Medulla oblongata (tissue), 1 donor: Measurements from ENCODE around the gene DLX6.
"Not testable (repeated sequence)": the region's sequence is repeated elsewhere in the genome, so short reads cannot be mapped to it uniquely, and the experiment has no call there.

ENCODE experiments used
- DNase-seq: peaks from one replicate; pipeline ENCODE4 v3.0.0-alpha.2; 2015; ENCODE audit errors: extremely low spot score

The DLX6 gene

GRCh38 chr7:97022491-97023306 lies 17.3 kb downstream of the DLX6 start:
- no peak for DNase-seq

- DNase-seq, result no peak
Measured at GRCh38 chr7:97024209-97025129, 19.1 kb downstream of the DLX6 start, which contains the start of gene DLX5. Gene DLX5 (minus strand): TSS chr7:97024831. CDS start chr7:97024623, 208 bp downstream.

DNA sequence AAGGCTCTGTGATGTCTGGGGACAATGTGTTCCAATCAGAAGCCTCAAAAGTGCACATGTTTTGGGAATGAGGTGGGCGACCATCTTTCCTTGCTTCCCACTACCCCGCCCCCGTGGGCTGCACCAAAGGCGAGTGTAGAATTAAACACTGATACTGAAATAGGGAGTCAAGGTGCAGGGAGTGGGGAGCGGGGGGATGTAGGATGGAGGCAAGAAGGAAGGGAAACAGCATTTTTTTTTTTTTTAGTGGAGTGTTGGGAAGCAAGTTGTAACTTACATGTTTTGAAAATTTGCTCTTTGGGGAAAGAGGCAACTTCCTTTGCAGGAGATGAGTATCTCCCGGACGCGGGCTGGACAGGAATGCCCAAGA lies 19.8 kb downstream of the DLX6 start:
- DNase-seq, result no peak

- DNase-seq, result peak; percentile 63
Measured at GRCh38 chr7:97025983-97026714, 20.8 kb downstream of the DLX6 start.

- DNase-seq, result peak; percentile 69
Measured at GRCh38 chr7:97026715-97027426, 21.5 kb downstream of the DLX6 start.

- peak; percentile 95 for DNase-seq
Measured at GRCh38 chr7:97027427-97028234, 22.3 kb downstream of the DLX6 start.

DNA sequence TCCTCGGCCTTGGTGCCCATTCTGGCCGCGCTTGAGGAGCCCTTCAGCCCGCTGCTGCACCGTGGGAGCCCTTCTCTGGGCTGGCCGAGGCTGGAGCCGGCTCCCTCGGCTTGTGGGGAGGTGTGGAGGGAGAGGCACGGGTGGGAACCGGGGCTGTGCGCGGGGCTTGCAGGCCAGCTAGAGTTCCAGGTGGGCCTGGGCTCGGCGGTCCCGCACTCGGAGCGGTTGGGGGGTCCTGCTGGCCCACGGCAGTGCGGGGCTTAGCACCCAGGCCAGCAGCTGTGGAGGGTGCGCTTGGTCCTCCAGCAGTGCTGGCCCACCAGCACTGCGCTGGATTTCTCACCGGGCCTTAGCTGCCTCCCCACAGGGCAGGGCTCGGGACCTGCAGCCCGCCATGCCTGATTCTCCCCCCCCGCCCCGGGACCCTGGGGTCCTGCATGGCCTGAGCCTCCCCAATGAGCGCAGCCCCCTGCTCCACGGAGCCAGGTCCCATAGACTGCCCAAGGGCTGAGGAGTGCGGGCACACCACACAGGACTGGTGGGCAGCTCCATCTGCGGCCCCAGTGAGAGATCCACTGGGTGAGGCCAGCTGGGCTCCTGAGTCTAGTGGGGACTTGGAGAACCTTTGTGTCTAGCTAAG lies 29.0 kb downstream of the DLX6 start:
- not testable (repeated sequence) for DNase-seq

DNA sequence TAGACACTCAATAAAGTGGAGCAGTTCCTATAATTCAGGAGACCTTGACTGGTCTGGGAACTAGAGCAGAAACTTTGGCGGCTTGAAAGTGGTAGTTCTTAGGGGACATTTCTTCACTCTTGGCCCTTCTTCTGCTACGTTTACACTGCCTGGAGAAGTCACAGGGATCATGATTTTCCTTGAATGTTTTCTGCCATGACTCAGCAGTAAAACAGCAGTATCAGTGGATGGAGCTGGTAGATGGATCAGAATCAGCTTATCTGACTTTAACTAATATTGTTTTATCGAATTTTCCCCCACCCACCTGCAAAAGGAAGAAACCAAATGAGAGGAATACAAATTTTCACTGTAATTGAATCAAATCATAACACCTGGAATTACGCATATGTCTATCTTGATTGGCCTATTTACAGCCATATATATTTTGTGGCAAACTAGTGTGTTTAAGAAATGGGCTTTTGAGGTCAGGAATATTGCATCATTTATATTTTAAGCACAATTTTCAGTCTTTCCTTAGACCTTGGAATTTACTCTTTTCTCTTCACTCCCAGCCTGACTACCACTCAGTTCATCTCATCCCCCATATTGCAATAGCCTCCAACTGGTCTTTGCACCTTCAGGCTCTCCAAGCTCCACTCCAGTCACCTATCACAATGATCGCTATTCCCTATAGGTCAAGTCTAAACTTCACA lies 34.2 kb downstream of the DLX6 start:
- DNase-seq, result no peak

- no peak for DNase-seq
Measured at GRCh38 chr7:97043281-97043680, 37.9 kb downstream of the DLX6 start.
